NCI-H510A treated with DMSO at 0.1 percent for 48 hours (cell line): Measurements from ENCODE around the gene ZCCHC24.

Experiments
- DNase-seq: peaks from one replicate; lab custom pipeline; 2025; lab: John Stamatoyannopoulos, UW

ZCCHC24 gene

DNA sequence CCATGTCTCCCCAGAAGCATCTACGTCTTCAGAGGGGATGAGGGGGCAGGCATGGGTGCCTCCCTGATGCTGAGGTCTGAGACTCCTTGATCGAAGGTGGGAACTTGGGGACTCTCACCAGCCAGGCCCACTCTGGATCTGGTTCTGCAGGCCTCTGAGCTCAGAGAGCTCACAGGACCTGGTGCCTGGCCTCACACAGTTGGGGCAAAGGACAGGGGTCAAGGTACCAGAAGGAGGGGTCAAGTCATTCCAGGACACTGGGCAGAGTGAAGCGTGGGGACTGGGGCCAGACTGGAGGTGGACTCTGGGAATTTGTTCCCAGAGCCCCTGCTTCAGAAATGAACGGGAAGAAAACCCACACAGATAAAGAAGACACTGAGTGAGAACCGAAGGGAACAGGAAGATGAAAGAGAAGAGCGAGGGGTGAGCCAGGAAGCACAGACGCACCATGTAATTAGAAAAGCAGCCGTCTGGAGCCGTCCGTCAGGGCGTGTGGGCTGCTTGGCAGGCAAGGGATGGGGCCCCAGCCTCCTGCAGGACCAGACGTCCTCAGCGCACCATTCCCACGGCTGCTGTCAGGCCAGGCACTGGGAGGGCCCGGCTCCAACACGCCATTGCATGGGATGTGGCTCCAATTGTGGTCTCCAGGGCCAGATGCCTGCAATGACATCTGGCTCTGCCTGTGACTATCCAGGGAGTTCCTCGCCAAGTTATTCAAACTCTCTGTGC lies 47.7 kb downstream of the ZCCHC24 start:
- no peak for DNase-seq

- DNase-seq, result no peak
Observed at GRCh38 chr10:79397051-79397450, 48.4 kb downstream of the ZCCHC24 start.

DNA sequence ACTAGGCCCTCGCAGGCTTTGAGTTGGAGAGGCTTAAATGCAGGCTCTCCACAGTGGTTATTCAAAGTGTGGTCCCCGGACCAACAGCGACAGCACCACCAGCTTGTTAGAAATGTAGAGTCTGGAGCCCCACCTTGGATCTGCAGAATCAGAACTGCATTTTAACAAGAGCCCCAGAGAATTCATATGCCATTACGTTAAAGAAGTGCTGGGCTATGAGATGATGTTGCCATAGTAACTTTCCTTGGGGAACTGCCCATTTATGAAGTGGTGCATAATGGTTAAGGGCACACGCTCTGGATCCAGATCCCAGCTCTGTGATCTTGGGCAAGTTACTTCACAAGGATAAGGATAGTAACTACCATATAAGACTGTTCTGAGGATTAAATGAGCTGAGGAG lies 48.9 kb downstream of the ZCCHC24 start:
- no peak for DNase-seq

GRCh38 chr10:79394664-79395063 lies 50.8 kb downstream of the ZCCHC24 start:
- DNase-seq, result no peak

DNA sequence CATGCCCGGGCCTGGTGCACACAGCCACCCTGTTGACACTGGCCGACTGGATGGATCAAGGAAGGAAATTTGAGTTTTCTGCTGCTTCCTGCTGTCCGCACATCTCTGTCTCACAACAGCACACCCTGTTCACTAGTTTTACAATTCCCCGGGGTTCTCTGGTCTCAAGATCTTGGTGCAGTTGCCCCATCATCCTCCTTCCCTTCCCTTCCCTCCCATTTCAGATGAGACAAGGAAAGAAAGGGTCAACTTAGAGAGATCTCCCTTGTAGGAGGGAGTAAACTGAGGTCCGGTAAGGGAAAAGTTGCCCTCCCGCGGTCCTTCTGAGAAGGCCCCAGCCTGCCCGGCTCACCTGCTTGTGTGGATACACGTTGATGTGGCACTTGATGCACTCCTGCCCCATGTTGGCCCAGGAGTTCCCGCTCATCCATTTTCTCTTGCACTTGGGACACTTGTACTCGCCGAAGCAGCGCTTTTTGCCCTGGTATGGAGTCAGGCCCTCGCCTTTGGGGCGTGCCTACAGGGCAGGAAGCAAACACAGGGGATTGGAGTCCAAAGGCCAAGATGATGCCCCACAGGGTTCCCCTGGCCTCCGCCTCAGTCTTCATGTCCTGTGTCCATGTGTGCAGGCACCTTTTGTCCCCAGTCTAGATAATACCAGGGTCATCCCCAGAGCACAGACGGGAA lies 51.4 kb downstream of the ZCCHC24 start:
- DNase-seq, result no peak

DNA sequence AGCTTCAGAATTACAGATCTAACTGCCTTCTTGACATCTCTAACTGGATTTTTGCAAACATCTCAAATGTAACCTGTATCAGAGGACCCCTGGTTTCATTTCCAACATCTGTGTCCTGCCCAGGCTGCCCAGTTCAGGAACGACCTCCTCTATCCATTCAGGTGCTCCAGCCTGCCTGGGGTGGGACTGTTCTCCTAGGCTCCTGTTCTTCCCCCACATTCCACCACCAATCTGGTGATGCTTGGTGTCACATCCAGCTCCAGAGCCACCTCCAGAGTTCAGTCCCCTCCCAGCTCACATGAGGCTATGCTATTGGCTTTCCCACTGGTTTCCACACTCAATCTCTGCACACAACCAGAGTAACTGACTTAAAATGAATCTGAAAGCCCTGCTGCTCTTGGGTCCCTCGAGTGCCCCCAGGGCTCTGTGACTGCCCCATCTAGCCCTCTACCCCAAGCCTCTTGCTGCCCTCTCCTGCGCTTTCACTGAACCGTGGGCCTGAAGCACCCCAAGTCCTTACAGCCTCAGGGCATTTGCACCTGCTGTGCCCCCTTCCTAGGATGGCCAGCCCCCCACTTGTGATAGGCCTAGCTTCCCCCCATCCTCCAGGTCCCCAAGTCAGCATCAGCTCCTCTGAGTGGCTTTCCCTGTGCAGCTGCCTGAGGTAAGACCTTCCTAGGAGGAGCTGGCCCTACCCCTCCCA lies 52.1 kb downstream of the ZCCHC24 start:
- no peak for DNase-seq

DNA sequence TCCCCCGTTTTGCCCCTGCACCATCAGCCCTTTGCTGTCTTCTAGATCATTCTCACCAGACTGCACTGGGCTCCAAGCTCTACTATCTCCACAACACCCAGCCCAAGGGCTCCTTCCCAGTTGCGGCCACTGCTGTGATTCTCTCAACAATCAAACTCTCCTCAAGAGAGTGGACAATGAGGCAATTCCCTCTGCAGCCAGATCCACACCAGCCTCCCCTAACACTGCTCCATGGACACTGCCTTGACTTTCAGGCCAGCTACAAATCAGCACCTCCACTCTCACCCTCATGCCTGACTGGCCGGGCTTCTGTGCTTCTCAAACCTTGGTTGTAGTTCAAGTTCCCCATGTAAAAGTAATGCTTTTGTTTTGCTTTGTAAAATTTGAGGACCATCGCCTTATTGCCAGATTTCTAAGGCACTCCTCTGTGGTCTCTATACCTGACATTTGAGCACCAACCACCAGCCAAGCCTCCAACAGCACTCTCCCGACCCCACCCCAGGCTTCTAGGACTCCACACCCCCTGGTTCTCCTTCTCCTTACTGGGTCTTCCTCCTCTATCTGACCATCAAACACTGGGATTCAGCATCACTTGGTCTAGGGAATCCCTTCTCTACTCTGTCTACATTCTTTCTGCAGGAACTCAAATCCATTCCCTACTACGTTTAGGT lies 52.8 kb downstream of the ZCCHC24 start:
- no peak for DNase-seq

DNA sequence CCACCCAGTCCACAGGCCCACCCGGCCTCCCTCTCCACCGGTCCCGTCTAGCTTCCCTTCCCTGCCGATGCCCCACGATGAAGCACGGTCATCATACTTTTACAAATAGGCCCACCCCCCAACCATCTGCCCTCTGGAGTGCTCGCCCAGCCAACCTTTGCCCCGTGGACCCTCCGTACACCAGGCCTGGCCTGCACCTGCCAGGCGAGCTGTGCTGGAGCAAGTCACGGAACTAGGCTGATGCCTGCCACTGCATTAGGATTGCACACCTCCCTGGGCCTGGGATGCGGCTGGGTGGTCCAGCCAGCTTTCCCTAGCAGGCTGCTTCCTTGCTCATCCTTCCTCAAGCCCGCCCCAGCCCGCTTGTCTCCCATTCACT lies 53.4 kb downstream of the ZCCHC24 start:
- no peak for DNase-seq

DNA sequence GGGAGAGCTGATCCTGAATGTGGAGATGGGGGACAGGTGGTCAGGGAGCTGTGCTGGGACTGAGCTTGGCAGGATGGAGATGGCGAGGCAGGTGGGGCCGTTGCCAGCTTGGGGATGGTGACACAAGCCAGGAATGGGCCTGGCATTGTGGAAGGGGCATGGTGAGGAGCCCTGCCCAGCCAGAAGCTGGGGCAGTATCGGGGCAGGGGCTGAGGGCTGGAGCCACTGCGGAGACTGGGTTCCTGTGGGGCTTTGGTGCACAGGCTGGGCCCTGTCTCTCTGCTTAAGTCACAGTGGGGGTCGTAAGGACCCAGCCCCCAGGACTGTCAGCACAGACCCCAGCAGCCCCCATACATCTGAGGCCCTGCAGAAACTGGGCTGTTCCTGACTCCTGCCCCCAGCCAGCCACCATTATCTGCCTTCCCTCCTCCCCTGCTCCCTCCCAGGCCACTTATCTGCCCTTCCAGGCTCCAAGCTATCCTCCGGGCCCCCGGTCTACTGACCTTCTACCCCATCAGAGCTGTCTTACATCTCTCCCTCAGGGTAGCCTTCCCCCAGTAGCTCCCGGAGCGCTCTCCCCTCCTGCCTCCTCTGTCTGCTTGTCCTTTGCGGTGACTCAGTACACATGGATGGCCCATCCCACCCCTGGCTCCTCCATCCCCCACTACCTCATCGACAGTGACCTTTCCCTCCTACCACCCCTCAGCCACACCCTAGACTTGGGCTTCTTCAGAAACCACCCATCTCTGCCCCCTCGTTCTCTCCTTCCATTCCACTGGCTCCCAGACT lies 54.0 kb downstream of the ZCCHC24 start:
- no peak for DNase-seq

GRCh38 chr10:79390551-79391229 lies 54.7 kb downstream of the ZCCHC24 start:
- DNase-seq, result no peak

DNA sequence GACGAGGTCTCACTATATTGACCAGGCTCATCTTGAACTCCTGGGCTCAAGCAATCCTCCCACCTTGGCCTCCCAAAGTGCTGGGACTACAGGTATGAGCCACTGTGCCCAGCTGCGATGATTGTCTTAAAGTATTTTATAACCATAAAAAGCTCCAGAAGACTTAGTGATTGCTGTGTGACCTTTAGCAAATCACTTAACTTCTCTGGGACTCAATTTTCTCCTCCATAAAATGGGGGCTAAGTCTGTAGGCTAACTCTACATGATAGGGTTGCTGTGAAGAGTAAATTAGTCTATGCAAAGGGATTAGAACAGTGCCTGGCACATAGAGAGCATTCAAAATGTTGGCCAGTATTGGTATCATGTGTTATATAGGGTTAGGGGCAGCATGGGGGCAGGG lies 55.4 kb downstream of the ZCCHC24 start:
- DNase-seq, result no peak

GRCh38 chr10:79387974-79388850 lies 57.2 kb downstream of the ZCCHC24 start:
- no peak for DNase-seq

- DNase-seq, result no peak
Observed at GRCh38 chr10:79387466-79387973, 57.9 kb downstream of the ZCCHC24 start.

- DNase-seq, result no peak
Observed at GRCh38 chr10:79386637-79387465, 58.6 kb downstream of the ZCCHC24 start.

DNA sequence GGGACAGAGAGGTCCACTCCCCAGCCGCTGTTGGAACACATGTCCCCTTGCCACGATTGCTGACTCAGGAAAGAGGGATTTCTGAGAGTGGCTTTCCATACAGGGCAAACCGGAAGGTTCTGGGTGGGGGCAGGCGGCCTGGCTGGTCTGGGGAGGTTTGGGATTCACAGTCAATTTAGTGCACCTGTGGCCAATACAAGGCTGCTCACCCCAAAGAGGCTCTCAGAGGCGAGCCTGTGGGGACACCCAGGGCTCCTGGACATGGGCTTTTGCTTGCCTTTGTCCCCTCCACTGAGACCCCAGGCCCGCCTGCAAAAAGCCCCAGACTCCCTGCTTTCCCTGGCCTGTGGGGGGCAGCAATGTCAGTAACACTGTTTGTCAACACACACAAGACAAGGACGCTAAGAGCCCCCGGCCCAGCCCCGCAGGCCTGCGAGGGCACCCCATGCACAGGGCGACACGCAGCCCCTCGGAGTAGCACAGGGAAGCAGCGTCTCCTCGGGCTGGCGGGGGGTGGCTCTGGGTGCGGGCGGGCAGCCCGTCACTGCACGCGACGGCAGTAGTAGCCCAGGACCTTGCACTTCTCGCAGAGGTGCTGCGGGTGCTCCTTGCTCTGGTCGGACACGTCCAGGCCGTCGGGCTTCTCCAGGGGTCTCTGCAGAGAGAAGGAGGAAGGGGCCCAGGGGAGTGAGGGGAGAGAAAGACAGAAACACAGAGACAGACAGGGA lies 59.5 kb downstream of the ZCCHC24 start:
- no peak for DNase-seq

DNA sequence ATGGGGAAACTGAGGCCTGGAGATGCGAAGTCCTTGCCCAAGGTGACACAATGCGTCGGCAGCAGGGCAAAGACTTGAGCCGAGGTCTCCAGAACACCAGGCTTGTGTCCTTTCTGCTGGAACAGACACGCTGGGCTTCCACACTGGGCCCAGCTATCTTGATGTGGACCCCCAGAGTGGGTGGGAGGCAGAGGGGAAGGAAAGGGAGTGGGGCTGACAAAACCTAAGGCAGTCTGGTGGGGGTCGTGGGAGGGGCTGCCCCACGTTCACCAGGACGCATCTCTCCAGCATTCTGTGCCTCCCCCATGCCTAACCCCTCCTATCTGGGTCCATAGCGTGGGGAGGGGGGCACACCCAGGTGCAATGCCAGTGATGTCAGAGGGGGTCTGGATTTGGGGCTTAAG lies 60.0 kb downstream of the ZCCHC24 start:
- no peak for DNase-seq

DNA sequence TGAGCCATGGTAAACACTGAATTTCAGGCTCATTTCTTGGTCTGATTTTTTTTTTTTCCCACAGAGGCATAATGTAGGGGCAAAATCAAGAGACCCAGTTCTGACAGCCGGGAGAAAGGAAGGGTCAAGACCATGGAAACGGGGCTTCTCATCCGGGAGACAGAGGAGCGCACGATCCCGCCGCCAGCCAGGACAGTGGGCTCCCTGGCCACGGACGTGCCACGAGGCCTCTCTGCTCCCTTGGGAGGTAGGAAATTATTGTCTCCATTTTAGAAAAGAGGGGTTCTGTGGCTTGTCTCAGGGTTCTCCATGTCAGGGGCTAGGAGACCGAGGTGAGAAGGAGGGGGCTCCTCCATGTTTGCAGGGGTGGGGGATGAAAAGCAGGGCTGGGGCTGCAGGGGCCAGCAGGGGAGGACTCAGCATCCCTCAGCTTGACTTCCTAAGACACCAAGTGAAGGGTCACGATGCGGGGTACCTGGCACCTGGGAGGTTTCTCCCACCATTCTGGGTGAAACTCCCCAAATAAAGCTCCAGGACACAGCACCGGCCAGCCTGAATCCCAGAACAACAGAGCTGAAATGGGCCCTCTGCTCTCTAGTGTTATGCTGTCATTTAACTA lies 60.5 kb downstream of the ZCCHC24 start:
- no peak for DNase-seq
